Measurements from ENCODE around the gene SRD5A2.

DNA sequence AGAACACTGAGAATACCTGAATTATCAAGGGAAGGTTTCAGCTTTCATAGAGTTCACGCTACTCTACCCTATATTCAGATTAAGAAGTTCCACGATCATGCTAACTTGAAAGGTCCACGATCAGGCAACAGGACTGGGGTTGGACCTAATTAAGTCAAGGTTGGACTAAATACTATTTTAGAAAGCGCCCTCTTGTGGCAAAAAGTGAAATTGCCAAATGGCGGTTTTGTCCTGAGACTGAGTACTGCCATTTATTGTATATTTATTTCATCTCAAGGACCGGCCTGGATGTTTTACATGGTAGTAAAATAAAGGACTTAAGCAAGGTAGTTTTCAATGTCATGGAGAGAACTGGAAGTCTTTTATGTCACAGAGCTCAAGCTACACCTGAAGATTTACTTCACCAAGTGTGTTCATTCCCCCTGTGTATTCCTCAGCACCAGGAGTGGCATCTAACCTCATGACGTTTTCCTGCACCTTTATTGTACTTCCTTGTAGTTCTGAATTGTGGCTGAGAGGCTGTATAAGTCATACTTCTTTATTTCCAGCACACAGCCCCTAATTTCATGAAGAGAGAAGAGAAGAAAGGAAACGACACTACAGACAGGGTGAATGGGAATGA, 56.8 kb downstream of the SRD5A2 start:
- TF ChIP-seq, protein P1, sequence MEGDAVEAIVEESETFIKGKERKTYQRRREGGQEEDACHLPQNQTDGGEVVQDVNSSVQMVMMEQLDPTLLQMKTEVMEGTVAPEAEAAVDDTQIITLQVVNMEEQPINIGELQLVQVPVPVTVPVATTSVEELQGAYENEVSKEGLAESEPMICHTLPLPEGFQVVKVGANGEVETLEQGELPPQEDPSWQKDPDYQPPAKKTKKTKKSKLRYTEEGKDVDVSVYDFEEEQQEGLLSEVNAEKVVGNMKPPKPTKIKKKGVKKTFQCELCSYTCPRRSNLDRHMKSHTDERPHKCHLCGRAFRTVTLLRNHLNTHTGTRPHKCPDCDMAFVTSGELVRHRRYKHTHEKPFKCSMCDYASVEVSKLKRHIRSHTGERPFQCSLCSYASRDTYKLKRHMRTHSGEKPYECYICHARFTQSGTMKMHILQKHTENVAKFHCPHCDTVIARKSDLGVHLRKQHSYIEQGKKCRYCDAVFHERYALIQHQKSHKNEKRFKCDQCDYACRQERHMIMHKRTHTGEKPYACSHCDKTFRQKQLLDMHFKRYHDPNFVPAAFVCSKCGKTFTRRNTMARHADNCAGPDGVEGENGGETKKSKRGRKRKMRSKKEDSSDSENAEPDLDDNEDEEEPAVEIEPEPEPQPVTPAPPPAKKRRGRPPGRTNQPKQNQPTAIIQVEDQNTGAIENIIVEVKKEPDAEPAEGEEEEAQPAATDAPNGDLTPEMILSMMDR (conservative IDR thresholded peaks at IDR 0.05), result peak; percentile 96
- no peak for TF ChIP-seq EZH2 (IDR thresholded peaks at IDR 0.05; ENCODE audit: low read depth)
